Measurements from ENCODE around the gene FAM227A. TPM values are rescaled to one million over a fixed set of nuclear protein-coding genes. Genes with fewer than 3 reads are reported as not detected.

The FAM227A gene
- total RNA-seq, 1 donor from 2014 or later: 5.6 TPM

- no peak for DNase-seq (ENCODE audit: low read depth)
These were observed 106.9 kb downstream of the FAM227A start for GRCh38 chr22:38549101-38549894.

- no peak for DNase-seq (ENCODE audit: low read depth)
These were observed 115.5 kb downstream of the FAM227A start for GRCh38 chr22:38540701-38541100.

DNA sequence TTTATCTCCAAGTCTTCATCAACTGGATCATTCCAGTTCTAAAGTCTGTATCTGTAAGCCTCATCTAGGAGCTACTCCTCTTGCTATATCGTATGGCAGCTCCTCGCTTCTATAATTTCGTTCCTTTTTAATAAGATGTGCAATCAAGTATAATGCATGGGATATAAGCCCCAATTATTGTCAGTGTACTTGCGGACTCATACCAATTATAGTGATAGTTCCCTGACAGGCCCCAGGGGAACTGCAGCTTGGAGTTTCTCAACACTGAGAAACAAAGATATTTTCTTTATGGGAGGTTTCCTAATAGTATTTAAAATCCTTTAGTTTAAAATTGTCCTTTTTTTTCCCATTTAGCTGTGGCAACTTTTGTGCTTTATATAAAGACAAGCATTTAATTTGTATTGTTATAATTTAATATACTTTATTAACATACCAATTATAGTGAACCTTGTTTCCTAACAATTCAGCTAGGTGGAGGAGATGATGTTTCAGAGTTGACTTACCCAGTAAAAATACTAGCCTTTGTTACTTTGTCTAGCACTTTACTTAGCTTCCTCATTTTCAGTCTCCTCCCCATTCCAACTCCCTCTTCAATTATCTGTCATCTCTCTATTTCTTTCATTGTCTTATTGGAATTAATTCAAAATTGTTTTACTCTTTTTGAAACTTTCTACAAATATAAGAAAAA, 124.8 kb downstream of the FAM227A start:
- no peak for DNase-seq (ENCODE audit: low read depth)

Other genes starting within 250 kb of the FAM227A start
- gene KCNJ4, start 201.2 kb downstream of the FAM227A start, total RNA-seq: 0.05 TPM in 1 of 2 replicates, not detected in the other
- 23.4 and 28.9 TPM in 2 replicates for gene KDELR3, start 188.3 kb downstream of the FAM227A start, total RNA-seq
- 393 and 559 TPM in 2 replicates for gene DDX17, start 150.1 kb downstream of the FAM227A start, total RNA-seq
- gene DMC1, start 86.2 kb downstream of the FAM227A start, total RNA-seq: 0.52 and 1.2 TPM in 2 replicates
- 15.5 and 20.3 TPM in 2 replicates for gene CBY1, start 246 bp upstream of the FAM227A start, total RNA-seq
- gene TOMM22, start 25.6 kb upstream of the FAM227A start, total RNA-seq: 54.7 and 56.4 TPM in 2 replicates
- 59.2 and 59.4 TPM in 2 replicates for gene JOSD1, start 44.6 kb upstream of the FAM227A start, total RNA-seq
- 31.4 and 36.9 TPM in 2 replicates for gene GTPBP1, start 49.6 kb upstream of the FAM227A start, total RNA-seq
- gene SUN2, start 99.6 kb upstream of the FAM227A start, total RNA-seq: 181 and 248 TPM in 2 replicates
- gene DNAL4, start 137.8 kb upstream of the FAM227A start, total RNA-seq: 18.9 and 20.1 TPM in 2 replicates
- 0.47 and 0.96 TPM in 2 replicates for gene NPTXR, start 187.6 kb upstream of the FAM227A start, total RNA-seq
- 26.1 and 32.1 TPM in 2 replicates for gene CBX6, start 215.8 kb upstream of the FAM227A start, total RNA-seq